Measurements from ENCODE around the gene MRC1.

MRC1 gene

DNA sequence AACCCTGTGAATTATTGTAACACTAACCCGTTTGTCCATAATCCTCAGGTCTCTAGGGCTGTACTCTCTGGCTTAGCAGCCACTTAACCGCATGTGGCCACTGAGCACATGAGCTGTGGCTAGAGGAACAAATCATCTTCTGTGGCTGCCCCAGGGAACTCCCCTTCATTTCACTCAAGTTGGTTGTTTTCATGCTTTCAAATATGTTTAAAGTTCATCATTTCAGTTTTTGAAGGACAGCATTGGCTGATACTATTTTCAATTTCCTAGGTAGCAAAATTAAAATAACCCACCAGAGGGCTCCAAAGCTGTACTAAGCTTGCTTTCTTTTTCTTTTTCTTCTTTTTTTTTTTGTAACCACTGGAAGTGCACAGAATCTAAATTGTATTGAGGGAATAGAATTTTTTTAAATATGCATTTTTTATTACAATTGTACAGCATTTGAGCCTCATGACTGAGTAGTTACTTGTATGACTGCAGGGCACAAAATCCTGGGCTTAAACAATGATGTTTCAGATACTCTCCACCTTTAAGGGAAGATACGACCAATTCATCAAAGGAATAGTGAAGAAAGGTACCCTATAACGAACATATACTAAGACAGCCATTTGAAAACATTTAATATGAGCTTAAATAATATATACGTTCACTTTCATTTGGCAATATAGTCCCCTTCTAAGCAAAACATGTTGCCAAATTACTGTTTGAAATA, 38.6 kb downstream of the MRC1 start:
- peak; percentile 34 for DNase-seq (ENCODE audit: low read depth)

DNA sequence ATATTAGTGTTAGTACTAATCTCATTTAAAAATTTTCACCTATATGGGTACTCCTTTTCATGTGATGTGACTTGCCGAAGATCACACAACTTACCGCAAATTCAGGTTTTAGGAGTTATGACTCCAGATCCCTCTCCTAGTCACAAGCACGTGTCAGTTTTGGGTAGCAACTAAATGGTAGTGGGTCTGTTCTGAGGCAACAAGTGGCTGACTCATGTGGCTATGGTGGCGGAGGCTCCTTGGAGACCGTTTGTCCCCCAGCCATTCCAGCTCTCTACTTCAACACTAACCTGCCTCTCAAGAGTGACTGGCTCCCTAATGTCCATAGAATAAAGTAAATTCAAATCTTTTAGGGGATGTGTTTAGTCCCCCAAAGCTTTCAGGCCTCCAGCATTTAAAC, 39.5 kb downstream of the MRC1 start:
- no peak for DNase-seq (ENCODE audit: low read depth)

DNA sequence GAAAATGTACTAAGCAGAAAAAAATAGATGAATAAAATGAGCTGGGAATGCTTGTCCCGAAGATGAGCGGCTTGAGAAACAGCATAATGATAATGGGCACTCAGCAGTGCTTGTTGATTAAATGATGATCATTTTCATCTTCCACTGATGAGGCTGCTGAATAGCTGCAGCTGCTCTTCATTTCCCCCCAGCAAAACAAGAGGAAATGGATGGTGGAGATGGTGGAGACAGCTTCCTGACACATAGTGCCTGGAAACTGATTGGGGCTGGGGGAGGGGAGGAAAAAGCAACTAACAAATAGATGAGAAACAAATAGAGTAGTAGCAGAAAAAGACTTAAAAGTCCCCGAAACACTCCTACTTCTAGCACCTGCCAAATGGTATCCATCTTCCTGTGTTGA, 41.4 kb downstream of the MRC1 start:
- no peak for DNase-seq (ENCODE audit: low read depth)

DNA sequence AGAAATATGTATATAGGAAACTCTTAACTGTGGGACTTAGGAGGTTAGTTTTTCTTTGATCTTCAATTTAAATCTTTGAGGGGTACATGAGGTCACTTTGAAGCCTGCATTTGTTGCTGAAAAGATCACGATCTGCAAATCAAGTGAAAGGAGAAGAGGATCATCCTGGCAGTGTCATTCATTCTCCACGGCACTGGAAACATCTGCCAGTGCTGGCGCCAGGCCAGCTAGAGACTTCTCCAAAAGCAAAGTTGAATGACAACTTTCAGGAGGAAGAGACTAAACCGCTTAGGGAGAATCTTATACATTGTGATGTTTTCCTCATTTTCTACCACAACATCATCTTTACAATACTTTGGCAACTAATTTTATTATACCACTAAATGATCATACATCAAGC, 42.5 kb downstream of the MRC1 start:
- no peak for DNase-seq (ENCODE audit: low read depth)

DNA sequence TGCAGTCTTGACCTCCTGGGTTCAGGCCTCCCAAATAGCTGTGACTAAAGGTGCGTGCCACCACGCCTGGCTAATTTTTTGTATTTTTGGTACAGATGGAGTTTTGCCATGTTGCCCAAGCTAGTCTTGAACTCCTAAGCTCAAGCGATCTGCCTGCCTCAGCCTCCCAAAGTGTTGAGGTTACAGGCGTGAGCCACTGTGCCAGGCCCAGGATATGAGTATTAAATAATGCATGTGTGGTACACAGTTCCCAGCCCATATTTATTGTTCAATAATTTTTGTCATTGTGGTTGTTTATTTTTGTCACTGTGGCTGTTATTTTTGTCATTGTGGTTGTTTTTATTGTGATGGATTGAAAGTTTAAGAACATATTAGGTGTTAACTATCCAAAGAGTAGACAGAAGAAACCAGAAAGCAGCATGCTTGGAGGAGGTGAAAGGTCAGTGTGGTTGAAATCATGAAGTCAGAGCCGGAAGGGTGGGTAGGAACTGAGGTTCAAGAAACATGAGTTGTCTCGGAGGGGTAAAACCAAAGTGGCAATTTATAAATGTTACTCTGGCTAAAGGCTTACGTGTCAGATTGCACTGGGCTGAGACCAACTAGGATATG, 45.0 kb downstream of the MRC1 start:
- no peak for DNase-seq (ENCODE audit: low read depth)

DNA sequence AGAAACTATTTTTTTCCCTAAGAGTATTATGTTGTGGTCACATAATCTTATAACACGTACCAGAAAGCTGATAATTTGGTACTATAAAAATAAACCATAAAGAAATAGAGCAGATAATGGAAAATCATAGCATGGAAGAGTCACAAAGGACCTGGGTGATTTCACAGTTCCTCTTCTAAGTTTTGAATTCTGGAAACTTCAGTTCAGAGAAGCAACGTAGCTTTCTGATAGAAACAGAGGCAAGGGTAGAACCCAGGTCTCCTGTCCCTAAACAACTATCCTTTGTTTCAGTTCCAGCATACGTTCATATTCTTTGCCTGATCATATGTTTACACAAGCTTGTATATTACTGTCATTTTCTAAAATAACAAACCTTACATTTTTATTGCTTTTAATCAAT, 47.9 kb downstream of the MRC1 start:
- DNase-seq (ENCODE audit: low read depth) = no peak

DNA sequence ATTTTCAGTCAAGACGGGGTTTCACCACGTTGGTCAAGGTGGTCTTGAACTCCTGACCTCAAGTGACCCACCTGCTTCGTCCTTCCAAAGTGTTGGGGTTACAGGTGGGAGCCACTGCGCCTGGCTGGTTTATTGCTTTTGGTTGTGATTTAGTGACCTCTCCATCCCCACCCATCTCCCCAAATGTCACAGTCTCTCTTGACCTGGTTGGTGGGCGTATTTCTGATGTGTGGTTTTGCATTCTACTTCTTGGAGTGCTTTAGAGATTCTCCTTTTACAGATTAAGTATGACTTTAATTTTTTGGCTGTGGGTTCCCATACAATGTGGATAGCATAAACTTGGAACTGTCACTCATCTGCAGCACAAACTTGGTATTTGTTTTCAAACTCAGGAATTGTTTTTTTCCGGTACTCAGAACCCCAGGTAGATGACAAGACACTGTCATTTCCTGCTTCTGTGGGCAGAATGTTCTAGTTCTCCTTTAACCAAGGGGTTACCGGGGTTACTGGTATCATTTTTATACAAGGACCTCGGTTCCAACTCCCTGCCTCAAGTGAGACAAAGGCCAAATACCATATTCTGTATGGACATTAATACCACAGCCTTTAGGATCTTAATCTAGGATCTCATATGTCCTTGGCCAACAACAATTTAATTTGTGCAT, 50.5 kb downstream of the MRC1 start:
- no peak for DNase-seq (ENCODE audit: low read depth)

DNA sequence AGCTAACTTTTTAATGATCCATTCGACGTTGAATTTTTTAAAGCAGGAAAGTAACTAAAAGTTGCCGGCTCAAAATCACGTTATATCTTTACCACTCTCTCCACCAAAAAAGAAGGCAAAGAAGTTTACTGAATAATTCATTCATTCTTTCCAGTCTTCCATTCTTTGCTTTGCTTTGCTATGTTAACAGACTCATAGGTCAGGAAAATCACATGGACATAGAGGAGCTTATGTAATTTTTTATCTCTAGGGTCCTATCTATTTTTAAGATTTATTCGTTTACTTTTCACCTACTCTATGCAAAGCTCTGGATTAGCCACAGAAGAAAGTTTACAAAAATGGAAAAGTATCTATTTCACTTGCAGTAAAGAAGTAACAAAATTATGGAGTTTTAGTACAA, 52.6 kb downstream of the MRC1 start:
- DNase-seq (ENCODE audit: low read depth) = no peak

DNA sequence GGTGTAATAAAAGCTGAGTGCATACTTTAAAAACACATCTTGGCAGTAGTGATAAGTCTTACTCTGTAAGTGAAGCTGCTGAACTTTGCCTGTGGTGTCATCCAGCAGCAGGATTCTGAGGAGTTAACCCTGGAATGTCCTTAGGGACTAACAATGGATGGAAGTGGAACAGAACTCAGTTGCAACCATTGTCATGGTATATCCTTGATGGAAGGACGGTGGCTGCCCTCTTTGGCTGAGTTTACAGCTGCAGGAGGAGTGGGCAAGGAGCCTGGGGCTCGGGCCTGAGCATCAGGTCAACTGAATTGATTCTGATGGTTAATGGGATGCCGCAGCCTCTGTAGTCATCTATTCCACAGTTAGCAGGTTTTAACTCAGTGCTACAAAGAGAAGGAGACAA, 56.2 kb downstream of the MRC1 start:
- no peak for DNase-seq (ENCODE audit: low read depth)

DNA sequence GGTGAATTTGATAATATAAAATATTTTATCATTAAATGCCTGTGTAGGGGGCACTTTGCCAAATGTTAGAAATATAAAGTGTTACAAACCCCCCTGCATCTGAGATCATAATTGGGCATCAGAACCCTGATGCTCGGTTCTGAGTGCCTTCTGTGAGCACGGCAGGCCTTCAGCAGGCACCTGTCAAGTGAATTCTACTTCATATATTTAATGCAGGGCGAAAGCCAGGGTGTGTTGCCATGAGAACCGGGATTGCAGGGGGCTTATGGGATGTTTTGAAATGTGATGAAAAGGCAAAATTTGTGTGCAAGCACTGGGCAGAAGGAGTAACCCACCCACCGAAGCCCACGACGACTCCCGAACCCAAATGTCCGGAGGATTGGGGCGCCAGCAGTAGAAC, 57.2 kb downstream of the MRC1 start:
- no peak for DNase-seq (ENCODE audit: low read depth)

DNA sequence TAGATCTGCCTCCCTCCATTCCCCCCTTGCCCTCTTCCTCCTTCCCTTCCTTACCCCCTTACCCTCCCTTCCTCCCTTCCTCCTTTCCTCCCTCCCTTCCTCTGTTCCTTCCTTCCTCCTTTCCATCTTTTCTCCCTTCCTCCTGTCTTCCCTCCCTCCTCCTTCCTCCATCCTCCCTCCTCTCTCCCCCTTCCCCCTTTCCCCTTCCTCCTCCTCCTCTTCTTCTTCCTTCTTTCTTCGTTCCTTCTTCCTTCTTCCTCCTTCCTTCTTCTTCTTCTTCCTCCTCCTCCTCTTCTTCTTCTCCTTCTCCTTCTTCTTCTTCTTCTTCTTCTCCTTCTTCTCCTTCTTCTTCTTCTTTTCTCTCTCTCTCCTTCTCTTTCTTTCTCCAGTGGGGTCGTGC, 57.9 kb downstream of the MRC1 start:
- DNase-seq (ENCODE audit: low read depth) = no peak

DNA sequence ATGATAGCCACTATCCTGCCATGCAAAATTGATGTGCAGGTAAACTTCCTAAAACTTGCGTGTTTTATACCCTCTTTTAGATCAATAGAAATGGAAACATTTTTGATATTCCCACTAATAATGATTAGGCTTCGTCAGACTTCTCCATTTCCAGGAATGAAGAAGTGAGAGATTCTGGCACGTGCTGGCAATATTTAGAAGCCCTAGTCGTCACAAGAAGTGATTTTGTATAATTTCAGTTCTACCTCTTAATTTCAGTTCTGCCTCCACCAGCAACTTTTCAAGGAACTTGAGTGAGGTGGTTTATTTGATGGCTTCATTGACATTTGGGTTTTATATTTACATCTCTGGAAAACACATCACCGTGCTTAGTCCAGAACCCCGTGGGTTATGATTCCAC, 61.9 kb downstream of the MRC1 start:
- no peak for DNase-seq (ENCODE audit: low read depth)

DNA sequence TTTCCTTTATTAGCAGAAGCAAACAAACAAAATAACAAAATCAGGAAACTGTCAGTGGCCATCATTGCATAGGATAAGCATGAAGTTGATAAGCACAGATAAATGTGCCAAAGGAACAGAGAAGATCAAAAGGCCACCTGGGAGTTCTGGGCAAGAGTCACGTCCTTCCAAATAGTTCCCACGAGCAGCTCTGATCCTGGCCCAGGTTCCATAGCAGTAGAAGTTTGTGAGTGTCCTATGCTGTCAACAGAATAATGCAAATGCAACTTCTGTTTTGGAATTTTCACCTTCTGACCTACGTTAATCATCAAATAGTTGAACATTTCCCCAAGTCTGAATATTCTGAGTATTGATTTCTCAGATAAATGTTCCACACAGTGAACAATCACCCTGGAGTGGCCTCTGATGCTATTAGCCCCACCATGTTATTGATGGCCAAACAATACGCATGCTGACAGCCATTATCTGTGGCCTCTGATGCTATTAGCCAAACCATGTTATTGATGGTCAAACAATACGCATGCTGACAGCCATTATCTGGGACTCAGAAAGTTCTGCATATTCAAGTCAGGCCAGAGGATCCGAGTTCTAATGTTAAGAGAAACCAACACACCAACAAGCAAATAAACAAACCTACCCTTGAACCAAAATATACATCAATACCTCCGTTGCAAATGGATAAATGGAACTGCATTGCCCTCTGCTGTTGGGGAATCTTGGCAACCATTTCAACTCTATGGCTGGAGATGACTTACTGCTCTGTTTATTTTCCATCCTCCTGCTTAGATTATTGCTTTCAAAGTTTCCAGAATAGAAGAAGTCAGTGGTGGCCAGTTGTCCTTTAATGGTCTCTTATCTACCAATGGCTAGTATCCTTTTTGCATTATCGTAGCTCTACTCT, 63.3 kb downstream of the MRC1 start:
- peak; percentile 51 for DNase-seq (ENCODE audit: low read depth)

DNA sequence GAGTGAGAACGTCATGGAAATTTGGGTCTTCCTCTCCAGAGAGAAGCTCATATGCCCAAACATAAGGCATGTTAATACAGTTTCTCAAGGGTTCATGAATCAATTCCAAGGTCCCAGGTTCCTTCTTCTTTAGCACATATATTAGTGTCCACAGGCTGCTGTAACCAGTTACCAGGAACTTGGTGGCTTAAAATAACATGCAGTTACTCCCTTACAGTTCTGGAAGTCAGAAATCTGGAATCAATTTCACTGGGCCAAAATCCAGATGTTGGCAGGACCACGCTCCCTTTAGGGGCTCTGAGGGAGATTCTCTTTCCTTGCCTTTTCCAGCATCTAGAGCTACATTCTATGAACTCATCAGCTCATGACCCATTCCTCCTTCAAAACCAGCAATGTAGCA, 64.8 kb downstream of the MRC1 start:
- DNase-seq (ENCODE audit: low read depth) = no peak

DNA sequence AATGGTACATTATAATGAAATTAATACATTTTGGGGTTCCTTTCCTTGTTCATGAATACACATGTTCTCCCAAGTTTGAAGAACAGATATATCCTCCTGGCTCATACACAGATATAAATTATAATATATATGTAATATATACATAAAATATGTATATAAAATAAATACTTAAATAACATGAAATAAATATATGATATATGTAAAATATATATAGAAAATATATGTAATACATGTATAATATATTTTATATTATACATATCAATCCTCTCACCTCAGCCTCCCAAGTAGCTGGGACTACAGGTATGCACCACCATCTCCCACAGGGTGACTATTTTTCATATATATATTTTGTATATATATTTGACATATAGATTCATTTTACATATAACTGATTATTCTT, 68.0 kb downstream of the MRC1 start:
- no peak for DNase-seq (ENCODE audit: low read depth)

DNA sequence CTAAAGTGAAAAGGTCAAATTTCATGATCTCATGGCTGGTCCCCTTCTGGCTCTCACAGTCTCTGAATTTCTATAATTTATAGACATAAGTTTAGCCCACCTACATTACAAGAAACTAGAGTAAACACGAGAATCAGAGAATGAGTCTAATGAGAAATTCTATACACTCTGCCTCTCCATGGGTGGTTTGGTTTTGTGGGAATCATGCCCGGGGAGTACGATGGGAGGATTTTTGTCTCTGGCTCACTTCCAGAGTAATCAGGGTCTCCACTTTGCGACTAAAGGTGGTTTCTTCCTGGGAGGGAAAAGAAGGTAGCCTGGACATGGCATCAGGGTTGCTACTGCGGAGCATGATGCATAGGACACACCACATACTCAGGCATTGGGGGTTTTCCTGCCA, 69.7 kb downstream of the MRC1 start:
- DNase-seq (ENCODE audit: low read depth) = no peak

DNA sequence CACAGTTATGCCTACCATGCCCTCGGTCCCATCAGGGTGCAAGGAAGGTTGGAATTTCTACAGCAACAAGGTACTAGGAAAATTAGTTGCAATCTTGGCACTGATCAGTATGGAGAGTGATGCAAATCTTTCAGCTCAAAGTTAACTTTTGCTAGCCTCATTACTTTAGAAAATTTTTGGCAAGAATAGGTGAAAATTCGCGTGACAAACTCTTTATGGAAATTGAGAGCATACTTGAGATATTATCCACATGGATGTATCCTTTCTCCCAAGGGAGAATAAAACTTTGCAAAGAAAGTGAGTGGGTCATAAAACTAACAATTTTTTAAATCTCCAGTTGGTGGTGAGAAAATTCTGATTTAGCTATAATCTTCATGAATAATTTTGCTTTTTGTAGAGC, 71.5 kb downstream of the MRC1 start:
- DNase-seq (ENCODE audit: low read depth) = no peak

DNA sequence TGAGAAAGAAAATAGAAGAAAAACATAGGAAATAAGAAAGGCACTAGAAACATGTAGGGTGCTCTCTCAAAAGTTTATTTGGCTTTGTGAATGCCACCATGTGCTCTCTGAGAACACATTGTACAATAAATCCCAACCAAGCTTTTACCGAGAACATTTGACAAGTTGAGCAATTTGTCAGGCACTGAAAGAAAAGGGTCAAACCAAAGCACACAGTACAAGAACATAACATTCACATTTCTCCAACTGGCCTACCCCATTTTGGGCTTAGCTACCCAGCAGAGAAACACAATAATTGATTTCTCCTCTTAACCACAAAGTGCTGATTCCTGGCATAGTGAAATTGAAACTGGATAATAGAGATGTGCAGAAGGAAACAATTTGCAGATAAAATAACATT, 73.4 kb downstream of the MRC1 start:
- no peak for DNase-seq (ENCODE audit: low read depth)

DNA sequence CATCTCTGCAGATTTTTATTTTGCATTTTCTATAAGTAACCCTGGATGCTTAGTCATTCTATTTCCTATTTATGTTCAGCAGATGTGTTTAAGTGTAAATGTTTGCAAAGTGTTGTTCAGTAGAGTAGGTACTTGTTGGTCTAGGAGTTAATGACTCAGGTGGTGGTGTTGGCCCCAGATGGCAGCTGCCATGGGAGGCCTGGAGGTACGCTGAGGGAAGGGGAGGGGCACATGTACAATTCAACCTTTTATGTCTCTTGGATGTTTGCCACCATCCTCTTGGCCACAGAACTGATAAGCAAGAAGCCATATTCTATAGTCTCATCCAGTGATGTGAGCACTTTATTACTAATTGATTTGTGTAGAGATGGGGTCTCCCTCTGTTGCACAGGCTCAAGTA, 74.5 kb downstream of the MRC1 start:
- no peak for DNase-seq (ENCODE audit: low read depth)

DNA sequence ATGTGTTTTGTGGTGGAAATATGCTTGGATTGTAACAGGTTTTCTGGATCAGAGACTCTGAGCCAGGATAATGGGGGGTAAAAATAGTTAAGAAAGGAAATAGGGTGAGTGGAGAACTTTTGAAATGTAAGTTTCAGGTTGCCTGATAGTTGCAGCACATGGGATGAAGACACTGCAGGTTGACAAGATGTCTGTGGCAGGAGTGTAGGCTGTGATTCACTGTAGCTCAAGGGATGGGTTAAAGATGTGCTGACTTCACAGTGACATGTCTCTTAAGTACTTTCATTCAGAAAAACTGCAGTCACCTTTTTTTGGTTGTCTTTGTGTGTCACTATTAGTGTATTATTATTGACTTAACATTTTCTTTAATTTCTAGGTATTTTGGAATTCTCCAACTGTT, 79.0 kb downstream of the MRC1 start:
- DNase-seq (ENCODE audit: low read depth) = no peak

DNA sequence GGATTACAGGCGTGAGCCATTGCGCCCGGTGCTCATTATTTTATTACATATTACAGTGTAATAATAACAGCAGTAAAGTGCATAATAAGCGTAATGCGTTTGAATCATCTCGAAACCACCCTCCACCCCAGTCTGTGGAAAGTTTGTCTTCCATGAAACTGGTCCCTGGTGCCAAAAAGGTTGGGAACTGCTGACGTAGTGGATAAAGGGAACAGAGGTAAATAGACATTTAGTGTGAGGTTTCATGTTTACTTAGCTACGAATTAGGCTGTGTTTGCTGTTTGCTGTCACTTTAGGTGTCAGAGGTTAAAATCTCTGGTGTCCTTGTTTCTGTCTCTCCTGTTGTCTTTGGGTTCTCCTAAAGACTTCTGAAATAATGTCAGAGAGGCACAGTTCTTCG, 82.3 kb downstream of the MRC1 start:
- no peak for DNase-seq (ENCODE audit: low read depth)

DNA sequence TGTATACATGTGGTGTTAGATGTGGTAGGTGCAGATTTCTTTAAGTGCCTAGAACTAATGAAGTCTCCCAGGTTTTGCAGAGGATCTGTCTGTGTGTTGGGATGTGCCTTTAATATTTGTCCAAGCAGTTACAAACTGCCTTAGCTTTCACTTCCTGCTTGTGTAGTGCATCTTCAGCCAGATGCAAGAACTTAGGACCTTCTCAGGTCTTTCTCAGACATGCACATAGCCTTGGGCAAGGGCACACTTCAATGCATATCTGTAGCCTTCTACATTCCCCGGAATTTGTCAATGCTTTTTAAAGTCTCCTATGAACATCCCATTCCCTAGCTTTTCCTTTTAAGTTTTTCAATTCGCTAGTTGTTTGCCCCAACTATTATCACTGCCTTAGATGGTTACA, 95.4 kb downstream of the MRC1 start:
- no peak for DNase-seq (ENCODE audit: low read depth)

DNA sequence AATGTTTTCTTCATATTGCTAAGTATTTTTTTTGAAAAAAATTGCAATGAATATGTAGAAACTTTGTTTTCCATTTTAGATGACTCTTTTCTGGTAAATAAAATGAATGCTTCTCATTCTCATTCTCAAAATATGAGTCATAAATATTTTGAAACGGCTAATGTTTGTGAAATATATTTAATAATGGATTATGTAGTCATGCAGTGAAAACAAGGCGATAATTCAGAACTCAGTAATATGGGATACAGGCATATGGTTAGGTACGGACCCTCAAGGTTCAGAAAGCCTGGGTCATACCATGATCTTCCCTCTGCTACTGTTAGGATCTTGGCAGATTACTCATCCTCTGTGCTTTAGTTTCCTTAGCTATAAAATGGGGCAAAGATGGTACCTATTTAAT, 96.3 kb downstream of the MRC1 start:
- no peak for DNase-seq (ENCODE audit: low read depth)

Measured in EH (cell line).